NCI-H2196 treated with DMSO at 0.1 percent for 48 hours (cell line): ENCODE data around the gene IGFBP1.

Experiments
- DNase-seq: peaks from one replicate; lab custom pipeline; 2025; ENCODE audit not compliant: unreplicated experiment; lab: John Stamatoyannopoulos, UW

The IGFBP1 gene

DNA sequence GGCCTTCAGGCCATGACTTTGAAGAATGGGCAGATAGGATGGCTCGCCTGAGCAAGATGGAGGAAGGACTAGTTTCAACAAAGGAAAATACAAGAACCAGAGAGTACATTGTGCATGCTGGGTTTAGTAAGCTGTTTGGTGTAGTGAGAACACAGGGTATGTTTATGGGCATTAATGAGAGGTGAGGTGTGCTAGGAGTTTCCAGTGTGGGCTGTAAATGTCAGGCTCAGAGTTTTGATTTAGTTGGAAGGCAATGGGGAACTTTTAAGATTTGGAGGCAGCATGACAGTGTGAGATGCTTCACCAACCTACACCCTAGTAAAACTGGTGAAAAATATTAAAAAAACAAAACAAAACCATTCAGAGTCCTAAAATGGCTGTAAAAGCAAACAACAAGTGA lies 13.3 kb downstream of the IGFBP1 start:
- no peak for DNase-seq

DNA sequence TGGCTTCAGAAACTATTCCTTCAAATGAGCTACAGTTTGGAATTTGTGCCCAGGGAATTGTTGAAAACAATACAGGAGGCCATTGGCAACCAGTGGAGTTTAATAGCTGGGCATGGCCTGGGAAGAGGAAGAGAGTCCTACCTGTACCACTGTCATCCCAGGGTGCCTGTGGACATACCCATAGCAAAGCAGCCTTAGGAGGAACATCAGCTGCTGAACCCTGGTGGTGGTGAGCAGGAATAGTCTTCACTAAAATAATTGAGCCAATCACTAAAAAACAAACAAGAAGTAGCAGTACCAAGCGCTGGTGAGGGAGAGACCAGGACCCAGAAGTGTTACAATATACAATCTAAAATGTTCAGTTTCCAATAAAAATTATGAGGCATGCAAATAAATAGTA lies 14.5 kb downstream of the IGFBP1 start:
- DNase-seq = no peak

DNA sequence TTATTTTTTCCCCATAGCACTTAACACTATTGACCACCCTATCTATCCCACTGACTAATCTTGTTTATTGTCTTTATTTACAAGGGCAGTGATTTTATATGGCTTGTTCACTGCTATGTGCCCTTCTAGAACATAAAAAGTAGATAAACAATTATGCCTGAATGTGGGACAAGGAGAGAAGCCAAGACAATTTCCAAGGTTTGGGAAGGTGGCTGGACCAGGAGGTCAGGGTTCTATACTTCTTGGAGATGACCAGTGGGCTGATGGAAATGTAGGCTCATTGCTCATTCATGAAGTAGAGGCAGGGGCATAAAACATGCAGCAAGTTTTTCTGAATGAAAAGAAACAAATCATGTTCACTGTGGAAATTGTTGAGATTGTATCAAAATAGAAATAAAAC lies 21.3 kb downstream of the IGFBP1 start:
- DNase-seq = no peak

DNA sequence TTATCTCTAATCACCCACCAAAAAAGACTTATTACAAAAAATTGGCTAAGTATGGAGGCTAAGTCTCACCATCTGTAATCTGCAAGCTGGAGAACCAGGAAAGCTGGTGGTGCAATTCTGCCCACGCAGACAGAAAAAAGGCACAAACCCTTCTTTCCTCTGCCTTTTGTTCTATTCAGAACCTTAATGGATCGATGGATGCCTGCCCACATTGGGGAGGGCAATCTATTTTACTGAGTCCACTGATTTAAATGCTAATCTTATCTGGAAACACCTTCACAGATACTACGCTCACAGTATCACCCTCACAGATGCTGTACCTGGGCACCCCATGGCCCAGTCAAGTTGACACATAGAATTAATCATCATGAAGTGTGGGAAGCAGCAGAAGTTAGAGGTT lies 22.6 kb downstream of the IGFBP1 start:
- no peak for DNase-seq

DNA sequence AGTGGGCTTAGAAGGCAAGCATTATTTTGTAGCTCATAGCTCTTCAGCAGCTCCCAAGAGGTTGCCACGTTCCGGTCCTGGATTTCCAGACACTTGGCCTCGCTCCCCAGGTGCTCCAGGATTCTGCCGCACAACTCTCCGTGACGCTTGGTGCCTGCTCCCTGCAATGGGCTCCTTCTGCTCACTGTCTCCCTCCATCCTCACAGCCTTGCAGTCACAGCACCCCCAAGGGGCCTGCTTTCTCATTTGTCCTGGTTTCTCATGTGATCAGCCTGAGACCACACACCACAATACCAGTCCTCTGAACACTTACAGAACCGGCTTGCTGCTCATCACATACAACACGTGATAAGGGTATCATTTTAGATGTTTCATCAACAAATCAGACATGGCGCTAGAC lies 23.0 kb downstream of the IGFBP1 start:
- no peak for DNase-seq

DNA sequence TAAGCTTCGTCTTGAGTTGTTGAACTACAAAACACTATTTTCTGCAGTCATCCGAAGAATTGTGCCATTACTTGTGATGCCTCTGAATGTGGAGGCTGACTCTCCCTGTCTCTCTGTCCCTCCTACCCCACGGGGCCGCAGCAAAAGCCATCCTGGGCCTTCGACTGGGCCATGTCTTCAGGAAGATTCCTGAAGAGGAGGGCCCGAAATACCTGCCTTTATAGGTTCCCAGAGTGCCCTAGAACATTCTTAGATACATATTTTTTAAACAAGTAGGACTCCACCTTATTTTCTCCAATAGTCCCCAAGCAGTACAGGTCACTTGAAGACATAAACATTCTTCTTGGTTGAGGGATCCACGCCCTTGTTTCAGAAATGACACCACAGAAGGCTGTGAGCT lies 24.7 kb downstream of the IGFBP1 start:
- no peak for DNase-seq

DNA sequence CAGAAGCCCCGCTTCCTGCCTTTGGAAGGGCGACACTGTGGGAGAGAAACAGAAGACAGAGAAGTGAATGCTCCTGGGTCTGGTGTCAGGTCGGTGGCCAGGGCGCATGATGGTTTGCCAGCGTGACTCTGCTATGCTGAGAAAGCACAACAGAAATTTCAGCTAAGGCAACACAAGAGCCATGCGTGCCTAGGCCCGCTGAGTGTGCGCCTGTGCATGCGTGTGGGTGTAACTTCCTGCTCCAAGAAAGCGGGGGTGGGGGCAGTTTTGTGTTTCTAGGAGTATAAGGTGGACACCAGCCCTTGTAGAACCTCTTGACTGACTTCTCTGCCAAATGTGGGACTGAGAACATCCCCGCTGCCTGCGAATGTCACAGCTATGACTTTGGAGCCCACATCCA lies 26.6 kb downstream of the IGFBP1 start:
- no peak for DNase-seq

DNA sequence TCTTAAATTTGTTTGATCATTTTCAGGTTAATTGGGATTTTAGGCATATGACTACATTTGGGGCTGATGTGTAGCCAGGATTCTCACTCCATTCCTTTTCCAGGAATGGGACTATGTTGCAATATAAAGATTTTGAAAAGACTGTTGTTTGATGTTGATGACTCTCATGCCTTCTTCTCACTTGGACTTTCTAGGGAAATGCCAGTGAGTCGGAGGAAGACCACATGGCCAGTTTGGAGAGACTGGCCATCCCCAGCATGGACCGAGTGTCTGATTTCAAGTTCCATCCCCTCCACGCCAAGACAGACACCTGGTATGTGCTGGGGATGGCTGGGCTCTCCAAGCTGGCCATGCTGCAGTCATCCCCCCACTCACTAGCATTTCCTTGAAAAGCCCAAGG lies 27.3 kb downstream of the IGFBP1 start:
- DNase-seq = no peak

DNA sequence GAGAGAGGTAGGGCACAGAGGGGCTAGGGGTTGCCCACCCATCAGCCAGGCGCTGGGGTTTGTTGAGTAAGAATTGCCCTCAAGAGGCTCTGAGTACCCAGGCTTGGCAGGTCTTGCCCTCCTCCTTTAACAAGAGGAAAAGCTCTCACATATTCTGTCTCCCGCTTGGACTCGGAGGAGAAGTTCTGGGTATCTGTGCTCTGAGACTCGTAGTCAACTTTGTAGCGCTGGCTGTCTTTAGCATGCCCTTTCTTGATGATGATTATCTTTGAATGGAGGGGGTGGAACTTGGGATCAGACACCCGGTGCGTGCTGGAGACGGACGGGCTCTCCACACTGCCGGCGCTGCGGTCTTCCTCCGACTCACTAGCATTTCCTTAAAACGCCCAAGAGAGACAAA lies 28.8 kb downstream of the IGFBP1 start:
- DNase-seq = no peak

DNA sequence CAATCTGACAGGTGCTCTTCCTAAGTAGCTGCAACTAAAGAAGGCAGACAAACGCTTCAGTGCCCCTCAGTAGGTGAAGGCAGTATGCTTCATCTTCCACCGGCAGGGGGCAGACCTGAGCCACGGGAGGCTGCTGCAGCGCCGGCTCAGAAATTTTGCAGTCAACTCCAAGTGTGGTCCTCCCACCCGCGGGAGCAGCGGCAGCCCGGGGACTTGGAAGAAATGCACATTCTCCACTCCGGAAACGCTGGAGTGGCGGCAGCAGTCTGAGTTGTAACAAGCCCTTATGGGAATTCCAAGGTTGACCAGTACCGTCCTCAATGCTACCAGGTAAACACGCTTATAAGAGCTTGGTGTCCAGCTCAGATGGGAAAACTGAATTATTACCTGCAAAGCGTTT lies 29.4 kb downstream of the IGFBP1 start:
- DNase-seq = no peak

DNA sequence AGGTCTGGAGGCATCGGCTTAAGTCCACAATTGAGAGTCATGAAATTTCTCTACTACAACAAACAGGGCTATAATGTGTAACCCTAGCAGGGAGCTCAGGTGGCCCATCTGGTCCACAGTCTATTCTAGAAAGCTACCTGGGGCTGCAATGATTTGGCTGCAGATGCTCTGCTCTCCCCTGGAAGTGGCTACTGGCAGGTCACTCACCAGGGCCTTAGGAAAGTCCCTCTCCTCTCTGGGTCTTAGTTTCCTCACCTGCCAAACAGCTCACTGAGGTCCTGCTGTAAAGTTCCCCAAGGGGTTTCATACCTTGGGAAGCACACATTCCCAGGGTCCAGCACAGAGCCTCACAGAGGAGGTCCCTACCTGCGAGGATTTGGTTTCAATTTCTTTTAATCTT lies 30.3 kb downstream of the IGFBP1 start:
- DNase-seq = no peak

DNA sequence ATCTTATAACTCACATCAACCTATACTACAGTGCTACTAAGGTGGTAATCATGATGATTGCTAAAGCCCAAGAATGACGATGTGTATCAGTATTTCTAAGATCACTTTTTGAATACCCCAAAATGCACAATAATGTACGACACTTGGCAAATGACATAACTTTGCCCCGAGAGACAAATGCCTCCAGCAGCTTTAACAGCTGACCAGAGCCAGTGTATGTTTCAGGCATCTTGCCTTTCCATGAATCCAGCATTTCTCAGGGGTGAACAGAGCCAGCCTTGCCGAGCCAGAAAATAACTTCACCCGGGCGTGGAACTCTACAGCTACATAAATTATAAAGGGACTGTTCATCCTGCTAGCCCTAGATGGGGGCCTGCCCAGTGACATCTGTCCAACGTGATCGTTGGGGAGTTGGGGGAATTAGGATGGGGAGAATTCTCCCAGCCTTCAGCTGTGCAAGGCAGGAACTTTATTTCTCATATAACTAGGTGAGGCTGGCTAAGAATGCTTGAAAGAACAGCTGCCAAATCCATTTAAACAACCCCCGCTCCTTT lies 31.0 kb downstream of the IGFBP1 start:
- DNase-seq = no peak

DNA sequence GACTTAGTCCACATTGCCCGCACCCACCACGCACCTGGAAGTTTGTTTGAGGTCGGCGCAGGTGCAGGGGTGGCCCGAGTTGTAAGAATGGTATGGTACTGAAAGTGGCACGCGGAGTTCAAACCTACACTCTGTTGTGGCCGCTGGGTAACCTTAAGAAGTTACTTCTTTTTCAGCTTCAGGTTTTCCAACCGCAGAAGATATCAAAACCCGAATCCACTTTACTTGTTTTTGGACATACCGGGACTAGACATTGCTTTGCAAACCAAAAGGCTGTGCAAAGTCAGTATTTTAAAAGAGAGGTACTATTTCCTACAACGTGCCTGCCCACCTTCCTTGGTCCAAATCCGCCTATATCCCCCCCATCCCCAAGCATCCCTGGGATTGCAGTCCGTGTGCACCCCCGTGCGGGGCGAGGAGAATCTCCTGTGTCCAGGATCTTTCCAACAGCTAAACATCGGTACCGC lies 31.7 kb downstream of the IGFBP1 start:
- DNase-seq = no peak

DNA sequence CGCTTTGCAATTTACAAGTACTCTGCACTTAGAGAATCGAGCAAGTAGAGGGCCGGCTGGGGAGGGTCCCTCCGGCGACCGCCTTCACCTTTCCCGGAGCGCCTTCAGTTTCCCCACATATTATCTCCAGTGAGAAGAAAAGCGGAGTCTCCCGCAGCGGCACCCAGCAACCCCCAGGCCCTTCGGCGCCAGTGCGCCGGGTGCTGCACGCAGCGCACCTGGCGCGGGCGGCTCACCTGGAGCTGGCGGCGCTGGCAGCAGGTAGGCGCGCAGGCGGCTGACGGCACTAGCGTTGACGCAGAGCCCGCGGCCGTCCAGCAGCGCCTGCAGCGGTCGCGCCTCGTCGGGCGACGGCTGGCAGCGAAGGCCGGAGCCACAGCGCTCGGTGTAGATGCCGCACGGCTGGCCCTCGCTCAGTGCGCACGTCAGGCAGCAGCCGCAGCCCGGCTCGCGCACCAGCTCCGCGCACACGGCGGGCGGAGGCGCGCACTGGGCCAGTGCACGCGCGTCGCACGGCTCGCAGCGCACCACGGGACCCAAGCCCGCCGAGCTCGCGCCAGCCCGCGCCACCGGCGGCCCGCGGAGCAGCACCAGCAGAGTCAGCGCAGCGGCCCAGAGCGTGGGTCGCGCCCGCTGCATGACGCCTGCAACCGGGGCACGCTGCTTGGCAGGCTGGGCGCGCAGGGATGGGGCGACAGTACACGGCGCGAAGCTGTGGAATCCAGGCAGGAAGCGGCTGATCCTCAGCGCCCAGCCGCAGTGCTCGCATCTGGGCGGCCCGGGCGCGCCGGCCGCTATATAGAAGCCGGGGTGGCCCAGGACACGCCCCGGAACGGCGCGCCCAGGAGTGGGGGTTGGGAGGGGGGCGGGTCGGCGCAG lies 32.5 kb downstream of the IGFBP1 start, which contains the start of gene IGFBP3:
Gene IGFBP3, minus strand, starts transcription at position 771 of the 879 bp plus-strand sequence. Its CDS starts 132 bp downstream, at position 639.
- DNase-seq = peak; percentile 64

DNA sequence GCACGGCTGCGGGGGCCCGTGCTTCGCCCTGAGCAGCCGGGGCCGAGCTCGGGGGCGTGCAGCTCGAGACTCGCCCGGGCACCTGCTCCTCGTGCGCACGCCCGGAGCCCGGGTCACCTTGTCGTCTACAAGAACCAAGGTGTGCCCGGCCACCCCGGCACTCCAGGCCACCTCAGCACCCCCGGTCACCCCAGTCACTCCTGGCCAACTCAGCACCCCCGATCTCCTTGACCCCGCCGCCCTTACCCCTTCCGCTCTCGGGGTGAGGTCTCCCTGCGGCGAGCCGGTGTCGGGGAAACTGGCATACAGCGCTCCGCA lies 33.1 kb downstream of the IGFBP1 start:
- no peak for DNase-seq

DNA sequence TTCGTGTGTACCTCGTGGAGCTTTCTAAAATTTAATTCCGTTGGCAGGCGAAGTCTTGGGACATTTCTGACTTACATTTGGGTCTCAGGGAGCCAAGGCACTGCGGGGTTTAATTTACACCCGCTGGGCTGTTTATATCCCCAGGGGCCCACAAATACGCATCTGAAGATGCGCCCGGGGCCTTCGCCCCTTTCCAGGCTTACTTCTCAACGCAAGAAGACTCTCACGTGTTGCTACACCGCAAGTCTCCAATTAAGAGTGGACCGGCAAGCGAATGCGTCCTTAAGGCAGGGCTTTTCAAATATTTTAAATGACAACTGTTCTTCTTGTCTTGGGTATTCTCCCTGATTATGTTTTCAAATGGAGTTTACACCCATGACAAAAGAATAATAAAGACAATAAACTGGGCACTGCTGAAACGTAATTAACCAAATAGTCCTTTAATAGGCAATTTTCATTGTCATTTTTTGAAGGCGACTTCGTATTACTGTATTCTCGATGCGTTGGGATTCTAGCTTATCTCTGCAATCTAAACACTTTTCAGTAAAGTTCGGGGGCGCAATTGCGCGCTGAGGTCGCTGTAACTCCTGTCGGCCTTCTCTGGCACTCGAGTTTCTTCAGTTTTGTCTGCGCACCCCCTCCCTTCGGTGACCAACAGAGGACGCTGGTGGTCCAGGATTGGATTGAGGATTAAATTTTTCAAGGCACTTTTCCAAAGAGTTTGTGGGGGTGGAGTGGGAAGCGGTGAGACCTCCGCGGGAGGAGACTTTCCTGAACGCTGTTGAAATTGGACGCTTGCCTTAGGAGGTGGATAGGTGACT lies 33.6 kb downstream of the IGFBP1 start:
- no peak for DNase-seq

DNA sequence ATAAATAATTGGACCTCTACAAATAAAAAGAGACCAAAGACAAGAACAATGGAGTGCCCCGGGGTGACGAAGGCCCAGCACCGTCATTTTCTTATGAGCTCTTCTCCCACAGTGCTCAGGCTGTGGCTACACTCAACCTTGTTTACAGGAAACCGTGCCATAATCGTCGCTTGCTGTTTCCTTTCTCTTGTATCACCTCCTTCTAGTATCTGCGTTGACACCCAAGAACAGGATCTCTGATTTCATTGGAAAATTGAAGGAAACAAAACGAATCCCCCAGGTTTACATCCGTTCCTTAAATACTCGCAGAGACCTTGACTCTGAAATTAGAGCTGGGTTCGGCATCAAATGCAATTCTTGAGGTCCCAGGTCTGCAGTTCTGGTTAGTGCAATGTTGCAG lies 34.5 kb downstream of the IGFBP1 start:
- DNase-seq = no peak

DNA sequence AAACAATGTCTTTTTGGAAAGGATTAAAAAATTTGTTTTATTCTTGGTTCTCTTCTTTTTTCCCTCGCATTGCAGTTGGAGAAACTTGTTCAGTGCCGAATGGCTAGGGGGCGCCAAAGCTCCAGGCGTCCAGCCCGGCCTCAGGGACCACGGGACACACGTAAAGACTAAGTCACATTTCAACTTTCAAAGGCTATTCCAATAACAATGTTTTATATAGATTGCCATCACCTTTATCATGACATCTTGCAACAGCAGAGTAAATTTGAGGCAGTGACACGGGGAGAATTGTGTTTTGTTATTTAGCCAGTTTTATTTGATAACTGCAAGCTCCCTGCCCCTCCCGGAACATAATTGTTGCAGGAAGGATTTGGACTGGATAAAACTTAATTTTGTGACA lies 35.0 kb downstream of the IGFBP1 start:
- peak; percentile 30 for DNase-seq

DNA sequence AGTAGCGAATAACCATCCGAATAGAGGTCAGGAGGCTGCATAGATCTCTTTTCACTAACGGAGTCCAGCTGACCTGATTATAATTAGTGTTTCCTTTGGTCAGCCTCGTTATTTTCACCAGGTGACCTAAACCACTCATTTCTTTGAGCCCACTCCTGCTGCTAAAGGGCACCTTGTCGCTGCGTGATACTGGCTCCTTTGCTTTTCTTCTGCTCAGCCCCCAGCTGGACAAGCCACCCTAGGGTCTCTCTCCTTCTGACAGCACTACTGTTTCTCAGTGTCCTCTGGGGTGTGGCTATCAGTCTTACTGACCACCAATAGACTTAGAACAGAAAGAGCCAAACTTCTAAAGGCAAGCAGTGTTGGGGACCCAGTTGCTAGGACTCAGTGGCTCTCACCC lies 35.5 kb downstream of the IGFBP1 start:
- no peak for DNase-seq

DNA sequence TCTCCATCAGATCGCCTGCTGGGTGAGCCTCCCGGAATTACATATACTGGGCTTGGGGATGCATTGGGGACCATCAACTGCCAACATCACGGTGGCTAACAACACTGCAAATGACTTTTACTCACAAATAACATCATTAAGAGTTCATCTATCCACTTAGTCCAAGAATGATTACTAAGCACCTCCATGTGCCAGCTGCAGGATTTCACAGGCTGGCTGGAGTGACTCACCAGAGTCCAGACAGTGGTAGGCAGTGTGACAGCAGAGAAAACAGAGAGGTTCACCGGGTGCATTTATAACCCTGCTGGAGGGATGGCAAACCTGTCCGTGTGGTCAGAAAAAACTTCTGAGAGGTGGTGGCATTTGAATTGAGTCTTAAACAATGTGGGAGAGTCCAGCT lies 36.0 kb downstream of the IGFBP1 start:
- DNase-seq = no peak

DNA sequence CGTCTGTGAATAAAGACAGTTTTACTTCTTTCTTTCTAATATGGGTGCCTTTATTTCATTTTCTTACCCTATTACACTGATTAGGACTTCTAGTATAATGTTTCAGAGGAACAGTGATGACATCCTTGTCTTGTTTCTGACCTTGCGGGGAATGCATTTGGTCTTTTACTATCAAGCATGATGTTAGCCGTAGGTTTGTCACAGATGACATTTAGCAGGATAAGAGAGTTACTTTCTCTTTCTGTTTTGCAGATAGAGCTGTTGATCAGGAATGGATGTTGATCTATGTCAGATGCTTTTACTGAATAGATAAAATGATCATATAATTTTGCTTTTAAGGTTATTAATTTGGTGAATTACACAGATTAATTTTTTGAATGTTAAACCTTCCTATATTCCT lies 39.4 kb downstream of the IGFBP1 start:
- no peak for DNase-seq

DNA sequence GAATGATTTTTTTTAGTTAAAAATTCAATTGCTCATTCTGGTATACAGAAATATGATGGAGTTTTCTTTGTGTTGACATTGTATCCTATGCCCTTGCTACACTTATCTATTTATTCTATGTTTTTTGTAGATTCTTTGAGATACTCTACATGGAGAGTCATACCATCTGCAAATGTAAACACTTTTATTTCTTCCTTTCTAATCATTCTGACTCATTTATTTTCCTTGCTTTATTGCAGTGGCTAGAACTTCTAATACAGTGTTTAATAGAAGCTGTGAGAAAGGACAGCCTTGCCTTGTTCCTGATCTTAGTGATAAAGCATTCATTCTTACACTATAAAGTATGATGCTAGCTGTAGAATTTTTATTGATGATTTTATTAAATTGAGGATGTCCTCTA lies 42.7 kb downstream of the IGFBP1 start:
- no peak for DNase-seq
